IMR-90 (cell line): Measurements from ENCODE around the gene TPM2. TPM values are rescaled to one million over a fixed set of nuclear protein-coding genes. Genes with fewer than 3 reads are reported as not detected.

Experiments
- ATAC-seq: fragments of 200-7000 bp; cut with Tn5 transposase; 2 replicates; pipeline ENCODE4 v1.9.1; 2020; ENCODE audit warnings: low read depth, mild to moderate bottlenecking, moderate library complexity
- BruUV-seq: library from RNA; stranded (reverse); fragments of 400-500 nt; replicated peaks from 2 replicates; lab custom pipeline; 2021; lab: Mats Ljungman, UMichigan
- CTCF ChIA-PET: fragments of 300-600 bp; formaldehyde crosslinking; extraction: SDS; loops from one replicate; lab custom pipeline; 2021; ENCODE audit warnings: antibody characterized with exemption; lab: Yijun Ruan, JAX
- POLR2A ChIA-PET: fragments of 300-600 bp; sonication (Branson Sonifier 250); formaldehyde crosslinking; loops from one replicate; lab custom pipeline; 2022; ENCODE audit warnings: antibody characterized with exemption; ENCODE audit not compliant: unreplicated experiment; lab: Charles Lee
- DNase-seq: peaks from one replicate; pipeline ENCODE4 v3.0.0; 2013
- H2AFZ ChIP-seq: replicated peaks from 2 replicates; pipeline ENCODE3; 2013; ENCODE audit warnings: low read length, mild to moderate bottlenecking; ENCODE audit not compliant: poor library complexity
- H2AK5ac ChIP-seq: 2 replicates; pipeline ENCODE4 v1.6.1; 2013; ENCODE audit warnings: low read depth, low read length, inconsistent platforms
- H2AK9ac ChIP-seq: replicated peaks from 2 replicates; pipeline ENCODE3; 2013; ENCODE audit warnings: mild to moderate bottlenecking, low read depth, low read length, moderate library complexity; ENCODE audit not compliant: poor library complexity
- H2BK120ac ChIP-seq: 2 replicates; pipeline ENCODE4 v1.6.1; 2013; ENCODE audit warnings: low read depth, low read length, inconsistent platforms
- H2BK15ac ChIP-seq: 3 replicates; pipeline ENCODE4 v1.6.1; 2013; ENCODE audit warnings: low read depth, low read length, inconsistent platforms
- H2BK20ac ChIP-seq: 2 replicates; pipeline ENCODE4 v1.6.1; 2013; ENCODE audit warnings: low read depth, mild to moderate bottlenecking, inconsistent platforms, low read length, moderate library complexity
- H2BK5ac ChIP-seq: 2 replicates; pipeline ENCODE4 v1.6.1; 2013; ENCODE audit warnings: mild to moderate bottlenecking, low read depth, low read length, inconsistent platforms; ENCODE audit not compliant: poor library complexity, severe bottlenecking
- H3K14ac ChIP-seq: replicated peaks from 2 replicates; pipeline ENCODE4 v1.6.1; 2013; ENCODE audit warnings: low read depth, low read length, inconsistent platforms
- H3K18ac ChIP-seq: 2 replicates; pipeline ENCODE4 v1.6.1; 2013; ENCODE audit warnings: low read depth, low read length, control low read depth
- H3K23ac ChIP-seq: 2 replicates; pipeline ENCODE4 v1.6.1; 2013; ENCODE audit warnings: low read depth, low read length, inconsistent platforms
- H3K27ac ChIP-seq: 2 replicates; pipeline ENCODE4 v1.5.1; 2013; ENCODE audit warnings: mild to moderate bottlenecking, control low read depth, low read length; ENCODE audit not compliant: insufficient read depth
- H3K27me3 ChIP-seq: 2 replicates; pipeline ENCODE4 v1.6.1; 2013; ENCODE audit warnings: low read length; ENCODE audit not compliant: control insufficient read depth, insufficient read depth
- H3K36me3 ChIP-seq: 2 replicates; pipeline ENCODE4 v1.6.1; 2013; ENCODE audit warnings: low read length, mixed read lengths; ENCODE audit not compliant: control insufficient read depth, insufficient read depth
- H3K4ac ChIP-seq: 2 replicates; pipeline ENCODE4 v1.6.1; 2013; ENCODE audit warnings: low read depth, low read length, inconsistent platforms
- H3K4me1 ChIP-seq: 2 replicates; pipeline ENCODE4 v1.6.1; 2013; ENCODE audit warnings: low read length, mixed read lengths; ENCODE audit not compliant: control insufficient read depth, insufficient read depth
- H3K4me2 ChIP-seq: 2 replicates; pipeline ENCODE4 v1.6.1; 2013; ENCODE audit warnings: low read depth, mild to moderate bottlenecking, control low read depth, low read length, moderate library complexity
- H3K4me3 ChIP-seq: 2 replicates; pipeline ENCODE4 v1.5.1; 2013; ENCODE audit warnings: low read depth, mild to moderate bottlenecking, control low read depth, low read length, moderate library complexity; ENCODE audit not compliant: insufficient read depth
- H3K56ac ChIP-seq: 2 replicates; pipeline ENCODE4 v1.6.1; 2013; ENCODE audit warnings: low read length, inconsistent platforms; ENCODE audit not compliant: insufficient read depth; ENCODE audit errors: extremely low read depth
- H3K79me1 ChIP-seq, 2 experiments: 2 replicates each; pipeline ENCODE4 v1.6.1; 2013; ENCODE audit warnings: low read length in 2 of 2, inconsistent platforms in 1 of 2, low read depth in 1 of 2
- H3K9ac ChIP-seq: 2 replicates; pipeline ENCODE4 v1.6.1; 2013; ENCODE audit warnings: low read depth, low read length, control low read depth
- H3K9me1 ChIP-seq: 2 replicates; pipeline ENCODE4 v1.6.1; 2013; ENCODE audit warnings: low read length, inconsistent platforms; ENCODE audit not compliant: insufficient read depth
- H3K9me3 ChIP-seq: 2 replicates; pipeline ENCODE4 v1.6.1; 2013; ENCODE audit warnings: low read length; ENCODE audit not compliant: control insufficient read depth, insufficient read depth
- H4K20me1 ChIP-seq: 2 replicates; pipeline ENCODE4 v1.6.1; 2013; ENCODE audit warnings: low read length, inconsistent platforms; ENCODE audit not compliant: insufficient read depth
- H4K5ac ChIP-seq: 2 replicates; pipeline ENCODE4 v1.6.1; 2013; ENCODE audit warnings: mild to moderate bottlenecking, low read depth, low read length, control low read depth
- H4K8ac ChIP-seq, 2 experiments: 2 replicates each; pipeline ENCODE4 v1.6.1; 2013; ENCODE audit warnings: low read depth in 2 of 2, low read length in 2 of 2, control low read depth in 1 of 2, inconsistent platforms in 1 of 2
- H4K91ac ChIP-seq: 2 replicates; pipeline ENCODE4 v1.6.1; 2013; ENCODE audit warnings: low read depth, low read length, inconsistent platforms; ENCODE audit not compliant: insufficient read depth
- BHLHE40 ChIP-seq: fragments of 150-350 bp; IDR thresholded peaks from 2 replicates; pipeline ENCODE4 v1.6.1; 2016; ENCODE audit warnings: mild to moderate bottlenecking, low read depth, low read length
- CHD1 ChIP-seq: IDR thresholded peaks from 2 replicates; pipeline ENCODE4 v1.6.1; 2012; ENCODE audit warnings: low read depth, low read length, improper control_type of control experiment
- ELK1 ChIP-seq: fragments of 150-350 bp; IDR thresholded peaks from 2 replicates; pipeline ENCODE4 v1.6.1; 2016; ENCODE audit warnings: low read depth, mild to moderate bottlenecking, low read length, moderate library complexity, borderline replicate concordance
- MAFK ChIP-seq: IDR thresholded peaks from 2 replicates; pipeline ENCODE4 v1.6.1; 2012; ENCODE audit warnings: low read depth, low read length, improper control_type of control experiment
- MAZ ChIP-seq: IDR thresholded peaks from 2 replicates; pipeline ENCODE4 v1.6.1; 2012; ENCODE audit warnings: low read depth, mild to moderate bottlenecking, low read length, improper control_type of control experiment, moderate library complexity, borderline replicate concordance
- MXI1 ChIP-seq: IDR thresholded peaks from 2 replicates; pipeline ENCODE4 v1.6.1; 2012; ENCODE audit warnings: low read depth, mild to moderate bottlenecking, low read length, moderate library complexity, borderline replicate concordance
- NFE2L2 ChIP-seq: fragments of 150-350 bp; IDR thresholded peaks from 2 replicates; pipeline ENCODE4 v1.6.1; 2016; ENCODE audit warnings: low read depth, mild to moderate bottlenecking, low read length
- POLR2A ChIP-seq: IDR thresholded peaks from 2 replicates; pipeline ENCODE4 v1.6.1; 2012; ENCODE audit warnings: mild to moderate bottlenecking, low read depth, low read length
- RAD21 ChIP-seq: IDR thresholded peaks from 2 replicates; pipeline ENCODE4 v1.6.1; 2012; ENCODE audit warnings: low read length, improper control_type of control experiment
- RFX5 ChIP-seq: IDR thresholded peaks from 2 replicates; pipeline ENCODE4 v1.8.0; 2012; ENCODE audit warnings: low read depth, mild to moderate bottlenecking, low read length, moderate library complexity
- SMC3 ChIP-seq: fragments of 150-350 bp; IDR thresholded peaks from 2 replicates; pipeline ENCODE4 v1.6.1; 2016; ENCODE audit warnings: low read depth, mild to moderate bottlenecking, antibody characterized with exemption, low read length, moderate library complexity
- WGBS, 2 experiments: methylation state at CpG; one replicate each; pipeline versions ENCODE4 v1.1.5 to v1.1.7; 2013; ENCODE audit warnings: missing lambda C conversion rate in 2 of 2; ENCODE audit not compliant: insufficient read length in 1 of 2; ENCODE audit errors: extremely low coverage in 2 of 2; 5-methylcytosine and 5-hydroxymethylcytosine counted together
- dilution Hi-C: fragments of 300-500 bp; cut with HindIII; formaldehyde crosslinking; loops from one replicate; pipeline ENCODE4 v1.14.3; 2018; ENCODE audit warnings: low sequenced_read_pairs; ENCODE audit not compliant: unreplicated experiment
- in situ Hi-C: fragments of 300-500 bp; cut with MboI; formaldehyde crosslinking; loops from 3 replicates; pipeline ENCODE4 v1.14.3; 2019; ENCODE audit warnings: low sequenced_read_pairs, inconsistent platforms, mixed read lengths
- intact Hi-C: fragments of 100-400 bp; cut with micrococcal nuclease; formaldehyde crosslinking; loops from 2 replicates; pipeline ENCODE4 v1.10.0; 2022
- polyA plus RNA-seq, 3 experiments: library from polyadenylated mRNA; depleted of rRNA; stranded (reverse); fragments of >200 nt; gene quantifications; 2 replicates each; pipeline ENCODE4 v1.2.3, GENCODE V29; 2012; ENCODE audit warnings: low replicate concordance in 1 of 3
- total RNA-seq: library from RNA; depleted of rRNA; stranded (reverse); fragments of >200 nt; gene quantifications from 2 replicates; pipeline ENCODE4 v1.2.3, GENCODE V29; 2012

Gene TPM2
- total and polyA plus RNA-seq, 2 of the 4 experiments (the other 2 are of a cell fraction): 960 to 2,500 TPM

GRCh38 chr9:35723908-35724307 is 34.2 kb upstream of the TPM2 start:
- Histone ChIP-seq H3K9me1 (peaks cover 7% of the 10 kb centered on the region; the same call in 1 of the 2 replicates), H2AK5ac (no peak overlapping the region), H3K23ac (no peak overlapping the region), H3K9me3 (no peaks in the 10 kb centered on the region), H3K14ac (no peak overlapping the region), H4K8ac (no peak overlapping the region), H3K79me1 (peaks cover 53 to 88% of the 10 kb centered on the region in 2 experiments), H3K27me3 (no peaks in the 10 kb centered on the region), H3K4me3 (no peak overlapping the region), H3K4ac (no peak overlapping the region), H4K20me1 (peaks cover 40% of the 10 kb centered on the region), H3K9ac (no peak overlapping the region), H2AK9ac (no peak overlapping the region), H3K18ac (no peak overlapping the region), H2BK5ac (peak overlapping the region; percentile 8), H2AFZ (no peak overlapping the region), H3K4me1 (peaks cover 17% of the 10 kb centered on the region), H3K4me2 (no peak overlapping the region), H4K5ac (no peak overlapping the region), H2BK15ac (no peak overlapping the region), H4K91ac (no peak overlapping the region), H2BK20ac (no peak overlapping the region), H3K36me3 (peaks cover 62% of the 10 kb centered on the region), H3K56ac (no peak overlapping the region), H3K27ac (no peak overlapping the region), H2BK120ac (no peak overlapping the region)
- intact Hi-C loops: no loop called here
- in situ Hi-C loops: no loop called here
- ATAC-seq (no peak), DNase-seq (no peak)
- ChIA-PET POLR2A (no interaction called here), CTCF (interaction anchor here (0.6 to 1.0 kb wide), 2 partner anchors 28 to 39 kb away, joined by 3 read pairs; no protein-coding TSS in a partner anchor)
- WGBS, 2 experiments: no CpG with 5 or more reads among the region's 8 CpGs
- dilution Hi-C loops: no loop called here
- BruUV-seq: no TSS peak
- no peak for TF ChIP-seq RAD21
- no peak for TF ChIP-seq MXI1
- TF ChIP-seq MAZ: no peak
- no peak for TF ChIP-seq ELK1
- no peak for TF ChIP-seq SMC3
- TF ChIP-seq RFX5: no peak
- no peak for TF ChIP-seq MAFK
- TF ChIP-seq POLR2A: no peak
- TF ChIP-seq CHD1: no peak
- TF ChIP-seq NFE2L2: no peak
- no peak for TF ChIP-seq BHLHE40
